GM19463 (cell line): Measurements from ENCODE around the gene KRTCAP3.
"Not testable (repeated sequence)": the region's sequence is repeated elsewhere in the genome, so short reads cannot be mapped to it uniquely, and the experiment has no call there.

Experiments used
- ATAC-seq: cut with Tn5 transposase; IDR thresholded peaks from one replicate; pipeline ENCODE4 v1.9.1; 2021; ENCODE audit warnings: mild to moderate bottlenecking, moderate library complexity; ENCODE audit not compliant: unreplicated experiment

The KRTCAP3 gene, protein sequence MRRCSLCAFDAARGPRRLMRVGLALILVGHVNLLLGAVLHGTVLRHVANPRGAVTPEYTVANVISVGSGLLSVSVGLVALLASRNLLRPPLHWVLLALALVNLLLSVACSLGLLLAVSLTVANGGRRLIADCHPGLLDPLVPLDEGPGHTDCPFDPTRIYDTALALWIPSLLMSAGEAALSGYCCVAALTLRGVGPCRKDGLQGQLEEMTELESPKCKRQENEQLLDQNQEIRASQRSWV

DNA sequence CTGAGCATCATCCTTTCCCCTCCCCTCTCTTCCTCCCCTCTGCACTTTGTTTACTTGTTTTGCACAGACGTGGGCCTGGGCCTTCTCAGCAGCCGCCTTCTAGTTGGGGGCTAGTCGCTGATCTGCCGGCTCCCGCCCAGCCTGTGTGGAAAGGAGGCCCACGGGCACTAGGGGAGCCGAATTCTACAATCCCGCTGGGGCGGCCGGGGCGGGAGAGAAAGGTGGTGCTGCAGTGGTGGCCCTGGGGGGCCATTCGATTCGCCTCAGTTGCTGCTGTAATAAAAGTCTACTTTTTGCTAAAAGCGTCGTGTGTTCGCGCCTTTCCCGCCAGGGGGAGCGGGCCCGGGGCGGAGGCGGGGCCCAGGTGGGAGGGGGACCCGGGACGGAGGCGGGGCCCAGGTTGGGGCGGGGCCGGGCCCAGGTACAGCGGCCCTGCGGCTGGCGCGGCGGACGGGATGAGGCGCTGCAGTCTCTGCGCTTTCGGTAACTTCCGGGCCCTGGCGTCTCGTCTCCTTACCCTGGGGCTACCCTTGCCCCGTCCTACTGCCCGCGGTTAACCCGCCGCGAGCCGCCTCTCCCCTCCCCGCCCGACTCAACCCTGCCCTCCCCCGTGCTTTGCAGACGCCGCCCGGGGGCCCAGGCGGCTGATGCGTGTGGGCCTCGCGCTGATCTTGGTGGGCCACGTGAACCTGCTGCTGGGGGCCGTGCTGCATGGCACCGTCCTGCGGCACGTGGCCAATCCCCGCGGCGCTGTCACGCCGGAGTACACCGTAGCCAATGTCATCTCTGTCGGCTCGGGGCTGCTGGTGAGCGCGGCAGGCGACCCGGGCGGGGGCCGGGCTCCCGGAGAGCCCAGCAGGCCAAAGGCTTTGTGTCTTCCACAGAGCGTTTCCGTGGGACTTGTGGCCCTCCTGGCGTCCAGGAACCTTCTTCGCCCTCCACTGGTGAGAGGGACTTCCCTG is at the start of gene KRTCAP3:
Gene KRTCAP3, plus strand, starts transcription at position 424 of the 962 bp plus-strand sequence. Its CDS starts 32 bp downstream, at position 456.
- no peak for ATAC-seq

DNA sequence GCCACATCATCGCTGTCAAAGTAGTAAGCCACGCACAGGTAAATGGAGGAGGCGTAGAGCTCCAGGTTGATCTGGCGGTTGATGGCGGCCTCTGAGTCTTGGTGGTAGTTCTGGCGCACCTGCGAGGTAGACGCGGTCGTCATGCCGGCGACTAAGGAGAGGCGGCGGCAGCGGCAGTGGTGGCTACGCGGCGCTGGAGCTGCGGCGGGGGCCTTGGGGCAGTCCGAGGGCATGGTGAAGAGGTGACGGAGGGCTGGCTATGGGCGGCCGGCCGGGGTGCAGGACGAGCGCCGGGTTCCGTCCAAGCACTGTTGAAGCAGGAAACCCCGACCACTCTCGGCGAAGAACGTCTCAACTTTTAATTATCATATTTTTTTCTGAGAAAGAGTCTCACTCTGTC is 49.0 kb upstream of the KRTCAP3 start:
- ATAC-seq: no peak

DNA sequence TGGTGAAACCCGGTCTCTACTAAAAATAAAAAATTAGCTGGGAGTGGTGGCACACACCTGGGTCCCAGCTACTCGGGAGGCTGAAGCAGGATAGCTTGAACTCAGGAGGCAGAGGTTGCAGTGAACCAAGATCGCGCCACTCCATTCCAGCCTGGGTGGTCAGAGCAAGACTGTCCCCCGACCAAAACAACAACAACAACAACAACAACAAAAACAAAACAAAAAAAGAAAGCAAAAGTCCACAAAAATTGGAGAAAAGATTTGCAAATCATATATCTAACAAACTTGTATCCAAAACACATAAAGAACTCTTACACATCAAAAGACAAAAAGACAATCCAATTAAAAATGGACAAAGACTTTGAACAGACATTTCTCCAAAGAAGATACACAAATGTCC is 43.2 kb upstream of the KRTCAP3 start:
- no peak for ATAC-seq

DNA sequence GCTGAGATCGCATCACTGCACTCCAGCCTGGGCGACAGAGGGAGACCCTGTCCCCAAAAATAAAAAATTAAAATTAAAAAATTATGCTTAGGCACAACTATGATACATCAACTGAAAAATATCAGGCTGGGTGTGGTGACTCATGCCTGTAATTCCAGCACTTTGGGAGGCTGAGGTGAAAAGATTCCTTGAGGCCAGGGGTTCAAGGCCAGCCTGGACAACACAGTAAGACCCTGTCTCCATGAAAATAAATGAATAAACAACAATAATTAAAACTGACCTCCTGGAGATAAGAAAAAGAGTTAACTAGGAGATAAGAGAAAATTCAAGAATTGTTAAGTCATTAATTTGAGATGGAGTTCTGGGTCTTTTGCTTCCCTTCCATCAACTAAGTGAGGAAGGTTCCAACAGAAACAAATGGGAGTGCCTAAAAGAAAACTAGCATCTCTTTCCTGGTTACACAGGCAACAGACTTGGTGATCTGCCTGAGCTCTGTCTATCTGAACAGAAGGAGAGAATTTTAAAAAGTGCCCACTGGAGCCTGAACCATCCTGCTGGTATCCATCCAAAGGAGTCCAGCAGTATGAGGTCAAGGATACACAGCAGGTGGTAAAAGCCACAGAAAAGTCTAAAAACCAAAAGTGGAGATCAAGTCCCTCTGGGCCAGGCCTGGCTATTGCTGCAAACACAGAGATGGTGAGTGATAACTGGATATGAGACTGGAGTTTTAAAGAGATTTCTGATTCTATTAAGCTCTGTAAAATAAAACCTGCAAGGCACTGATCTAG is 41.6 kb upstream of the KRTCAP3 start:
- ATAC-seq: no peak

DNA sequence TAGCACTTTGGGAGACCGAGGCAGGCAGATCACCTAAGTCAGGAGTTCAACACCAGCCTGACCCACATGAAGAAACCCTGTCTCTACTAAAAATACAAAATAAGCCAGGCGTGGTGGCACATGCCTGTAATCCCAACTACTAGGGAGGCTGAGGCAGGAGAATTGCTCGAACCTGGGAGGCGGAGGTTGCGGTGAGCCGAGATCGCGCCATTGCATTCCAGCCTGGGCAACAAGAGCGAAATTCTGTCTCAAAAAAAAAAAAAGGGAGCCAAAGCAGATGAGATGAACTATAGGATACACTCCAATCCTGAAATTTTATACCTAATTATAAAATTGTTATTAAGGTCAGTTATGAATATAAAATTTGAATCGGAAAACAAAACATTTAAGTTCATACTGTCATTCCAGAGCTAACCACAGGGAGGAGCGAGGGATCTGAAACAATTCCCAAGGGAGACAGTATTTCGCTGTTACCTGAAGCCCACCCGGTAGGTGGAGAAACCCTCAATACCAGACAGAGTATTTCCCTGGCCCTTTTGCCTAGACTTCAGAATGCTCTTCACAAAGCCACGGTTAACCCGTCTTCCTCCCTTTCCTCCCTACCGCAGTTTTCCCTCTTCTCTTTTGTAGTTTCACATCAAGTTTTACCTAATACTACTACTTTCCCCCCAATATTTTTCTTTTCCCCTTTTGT is 34.2 kb upstream of the KRTCAP3 start:
- ATAC-seq: no peak

DNA sequence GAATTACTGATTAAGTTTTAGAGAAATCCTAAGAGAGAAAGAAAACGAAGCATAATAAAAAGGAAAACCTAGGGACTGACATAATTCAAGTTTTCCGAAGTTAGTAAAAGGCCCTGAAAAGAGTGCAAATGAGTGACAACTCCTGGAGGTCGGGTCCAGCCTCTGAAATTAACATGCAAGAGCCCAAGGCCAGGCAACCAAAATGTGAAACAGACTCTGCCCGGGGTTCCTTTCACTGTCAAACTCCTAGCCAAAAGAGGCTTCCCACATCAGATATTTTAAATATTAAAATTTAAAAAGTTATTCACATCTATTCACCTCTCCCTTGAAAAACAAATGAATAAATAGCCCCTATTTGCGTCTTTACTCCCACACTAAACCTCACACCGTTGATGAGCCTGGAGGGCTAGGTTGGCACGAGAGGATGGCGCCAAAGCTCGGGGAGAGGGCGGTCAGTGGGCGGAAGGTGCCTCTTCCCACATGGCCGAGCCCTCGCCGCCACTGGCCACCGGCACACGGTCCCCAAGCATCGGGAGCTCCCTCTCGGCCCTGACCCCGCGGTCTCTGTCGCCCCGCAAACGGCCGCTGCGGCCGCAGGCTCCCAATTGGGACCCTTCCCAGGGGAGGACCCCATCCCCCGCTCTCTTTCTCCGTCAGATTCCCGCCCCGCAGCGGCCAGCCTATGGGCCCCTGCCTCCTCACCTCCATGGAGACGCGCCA is 33.4 kb upstream of the KRTCAP3 start:
- ATAC-seq: peak; percentile 24

DNA sequence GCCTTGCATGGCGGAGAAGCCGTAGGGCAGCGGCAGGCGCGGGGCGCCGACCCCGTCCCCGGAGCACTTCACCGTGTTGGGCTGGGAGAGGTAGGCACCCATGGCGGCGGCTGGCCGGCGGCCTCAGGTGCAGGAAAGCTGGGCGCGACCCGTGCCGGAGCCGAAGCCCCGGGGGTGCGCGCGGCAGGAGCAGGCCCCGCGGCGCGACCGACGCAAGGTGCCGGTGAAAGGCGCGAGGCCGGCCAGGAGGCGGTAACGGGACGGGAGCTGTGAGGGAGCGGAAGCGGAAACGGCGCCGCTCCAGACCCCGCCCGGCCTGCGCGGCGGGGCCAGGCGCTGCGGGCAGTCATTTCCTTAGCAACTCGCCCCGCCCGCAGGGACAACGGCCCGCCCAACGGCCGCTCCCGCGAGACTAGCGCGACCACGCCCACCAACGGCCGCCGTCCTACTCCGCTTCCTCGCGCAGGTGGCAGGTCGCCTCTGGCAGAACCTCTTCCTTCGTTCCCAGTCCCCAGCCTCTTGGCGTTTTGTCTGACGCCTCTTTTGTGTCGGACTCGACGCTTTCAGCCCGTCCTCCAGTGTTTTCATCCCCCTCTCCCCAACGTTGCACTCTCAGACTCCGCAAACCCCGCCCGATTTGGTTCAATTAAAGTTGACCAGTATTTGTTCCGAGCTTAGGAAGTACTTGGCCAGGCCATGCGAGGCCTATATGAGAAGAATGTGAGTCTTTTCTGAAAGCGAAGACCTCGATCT is 32.7 kb upstream of the KRTCAP3 start, which contains the start of gene PPM1G:
Gene PPM1G, minus strand, starts transcription at position 271 of the 753 bp plus-strand sequence. Its CDS starts 169 bp downstream, at position 102.
- ATAC-seq: peak; percentile 95

DNA sequence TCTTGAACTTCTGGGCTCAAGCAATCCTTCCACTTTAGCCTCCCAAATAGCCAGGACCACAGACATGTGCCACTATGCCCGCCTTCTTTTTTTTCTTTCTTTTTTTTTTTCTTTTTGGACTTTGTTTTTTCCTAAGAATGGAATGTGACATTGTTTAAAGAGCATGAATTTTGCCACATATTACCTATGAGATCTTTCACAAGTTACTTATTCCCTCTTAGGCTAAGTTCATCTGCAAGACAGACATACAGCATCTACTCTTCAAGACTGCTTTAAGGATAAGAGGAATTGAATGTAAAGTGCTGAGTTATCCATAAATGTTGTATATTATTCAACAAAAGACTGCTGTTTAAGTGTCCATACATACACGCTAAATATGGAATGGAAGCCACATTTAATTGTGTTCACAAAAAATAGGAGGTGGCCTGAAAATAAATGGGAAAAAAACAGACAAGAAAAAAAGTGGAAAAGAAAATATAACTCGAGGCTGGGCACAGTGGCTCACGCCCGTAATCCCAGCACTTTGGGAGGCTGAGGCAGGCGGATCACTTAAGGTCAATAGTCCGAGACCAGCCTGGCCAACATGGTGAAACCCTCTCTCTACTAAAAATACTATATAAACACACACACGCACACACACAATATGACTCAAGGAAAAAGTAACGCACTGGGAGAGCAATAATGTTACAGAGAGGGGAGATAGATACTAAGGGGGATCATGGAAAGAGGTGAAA is 29.6 kb upstream of the KRTCAP3 start:
- no peak for ATAC-seq

DNA sequence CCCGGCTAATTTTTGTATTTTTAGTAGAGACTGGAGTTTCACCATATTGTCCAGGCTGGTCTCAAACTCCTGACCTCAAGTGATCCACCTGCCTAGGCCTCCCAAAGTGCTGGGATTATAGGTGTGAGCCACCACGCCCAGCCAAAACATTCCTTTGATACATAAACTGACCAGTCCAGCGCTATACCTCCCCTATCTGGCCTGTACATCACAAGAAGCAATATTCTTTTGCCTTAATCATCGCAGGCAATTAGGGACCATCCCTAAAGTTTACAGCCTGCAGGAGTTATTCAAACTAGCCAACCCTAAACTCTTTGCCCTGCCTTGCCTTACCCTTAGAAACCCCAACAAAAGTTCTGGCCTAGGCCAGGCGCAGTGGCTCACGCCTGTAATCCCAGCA is 26.0 kb upstream of the KRTCAP3 start:
- no peak for ATAC-seq

DNA sequence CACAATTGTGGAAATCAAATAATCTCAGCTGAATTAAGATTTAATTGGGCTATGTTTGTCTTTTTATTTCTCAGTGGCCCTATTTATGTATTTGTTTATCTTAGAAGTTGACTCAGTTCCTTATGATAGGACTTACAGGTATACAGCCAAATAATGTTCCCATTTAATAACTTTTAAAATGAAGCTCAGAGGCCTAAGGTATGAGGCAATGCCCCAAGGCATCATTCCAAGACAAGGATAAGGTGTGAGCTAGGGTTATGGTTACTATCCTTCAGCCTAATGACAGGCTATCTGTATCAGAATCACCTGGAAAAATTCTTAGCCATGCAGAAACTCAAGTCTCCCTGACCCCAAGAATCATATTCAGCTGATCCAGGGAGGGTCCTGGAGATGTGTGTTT is 21.2 kb upstream of the KRTCAP3 start:
- no peak for ATAC-seq

DNA sequence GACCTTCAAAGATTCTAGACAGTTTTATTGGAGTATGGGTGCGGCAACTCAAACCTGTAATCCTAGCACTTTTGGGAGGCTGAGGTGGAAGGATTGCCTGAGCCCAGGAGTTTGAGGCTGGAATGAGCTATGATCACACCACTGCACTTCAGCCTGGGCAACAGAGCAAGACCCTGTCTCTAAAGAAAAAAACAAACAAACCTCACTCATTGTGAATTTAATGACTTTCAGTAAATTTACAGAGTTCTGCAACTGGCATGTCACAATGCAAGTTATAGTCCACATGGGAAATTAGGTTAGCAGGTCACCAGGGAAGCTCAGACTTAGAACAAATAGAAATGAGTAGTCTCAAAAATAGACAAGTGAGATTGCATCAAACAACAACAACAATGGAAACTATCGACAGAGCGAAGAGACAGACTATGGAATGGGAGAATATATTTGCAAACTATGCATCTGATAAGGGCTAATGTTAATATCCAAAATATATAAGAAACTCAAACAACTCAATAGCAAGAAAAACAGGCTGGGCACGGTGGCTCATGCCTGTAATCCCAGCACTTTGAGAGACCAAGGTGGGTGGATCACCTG is 20.4 kb upstream of the KRTCAP3 start:
- ATAC-seq: no peak

DNA sequence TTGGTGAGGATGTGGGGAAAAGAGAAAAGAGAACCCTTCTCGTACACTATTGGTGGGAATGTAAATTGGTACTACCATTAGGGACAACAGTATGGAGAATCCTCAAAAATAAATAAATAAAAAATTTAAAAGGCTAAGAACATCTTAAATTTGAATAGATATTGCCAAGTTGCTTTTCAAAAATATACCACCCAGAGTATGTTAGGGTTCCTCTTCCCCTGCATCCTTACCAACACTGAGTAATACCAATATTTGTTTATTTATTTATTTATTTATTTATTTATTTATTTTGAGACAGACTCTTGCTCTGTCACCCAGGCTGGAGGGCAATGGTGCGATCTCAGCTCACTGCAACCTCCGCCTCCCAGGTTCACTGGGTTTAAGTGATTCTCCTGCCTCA is 19.2 kb upstream of the KRTCAP3 start:
- ATAC-seq: no peak

DNA sequence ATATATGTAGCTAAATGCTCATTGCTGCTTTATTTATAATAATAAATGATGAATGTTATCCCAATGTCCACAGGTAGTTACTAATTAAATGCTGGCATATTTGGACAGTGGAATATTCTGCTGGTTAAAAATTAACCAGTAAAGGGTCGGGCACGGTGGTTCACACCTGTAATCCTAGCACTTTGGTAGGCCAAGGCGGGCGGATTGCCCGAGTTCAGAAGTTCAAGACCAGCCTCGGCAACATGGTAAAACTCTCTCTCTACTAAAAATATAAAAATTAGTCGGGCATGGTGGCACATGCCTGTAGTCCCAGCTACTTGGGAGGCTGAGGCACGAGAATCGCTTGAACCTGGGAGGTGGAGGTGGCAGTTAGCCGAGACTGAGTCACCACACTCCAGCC is 17.1 kb upstream of the KRTCAP3 start:
- not testable (repeated sequence) for ATAC-seq

DNA sequence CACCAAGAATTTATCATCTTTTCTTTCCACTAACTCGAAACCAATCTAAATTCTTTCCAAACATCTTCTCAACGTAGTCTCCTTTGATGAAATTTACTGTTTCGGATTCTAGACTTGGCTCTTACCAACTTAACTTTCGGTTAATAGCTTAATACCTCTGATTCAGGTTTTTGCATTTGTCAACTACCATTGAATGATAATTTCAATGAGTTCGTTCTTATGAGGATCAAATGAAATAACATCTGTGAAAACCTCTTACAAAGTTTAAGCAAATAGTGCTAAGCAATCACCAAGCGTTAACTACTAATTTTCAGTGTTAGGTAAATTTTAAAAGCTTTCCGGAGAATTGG is 14.3 kb upstream of the KRTCAP3 start:
- ATAC-seq: no peak

DNA sequence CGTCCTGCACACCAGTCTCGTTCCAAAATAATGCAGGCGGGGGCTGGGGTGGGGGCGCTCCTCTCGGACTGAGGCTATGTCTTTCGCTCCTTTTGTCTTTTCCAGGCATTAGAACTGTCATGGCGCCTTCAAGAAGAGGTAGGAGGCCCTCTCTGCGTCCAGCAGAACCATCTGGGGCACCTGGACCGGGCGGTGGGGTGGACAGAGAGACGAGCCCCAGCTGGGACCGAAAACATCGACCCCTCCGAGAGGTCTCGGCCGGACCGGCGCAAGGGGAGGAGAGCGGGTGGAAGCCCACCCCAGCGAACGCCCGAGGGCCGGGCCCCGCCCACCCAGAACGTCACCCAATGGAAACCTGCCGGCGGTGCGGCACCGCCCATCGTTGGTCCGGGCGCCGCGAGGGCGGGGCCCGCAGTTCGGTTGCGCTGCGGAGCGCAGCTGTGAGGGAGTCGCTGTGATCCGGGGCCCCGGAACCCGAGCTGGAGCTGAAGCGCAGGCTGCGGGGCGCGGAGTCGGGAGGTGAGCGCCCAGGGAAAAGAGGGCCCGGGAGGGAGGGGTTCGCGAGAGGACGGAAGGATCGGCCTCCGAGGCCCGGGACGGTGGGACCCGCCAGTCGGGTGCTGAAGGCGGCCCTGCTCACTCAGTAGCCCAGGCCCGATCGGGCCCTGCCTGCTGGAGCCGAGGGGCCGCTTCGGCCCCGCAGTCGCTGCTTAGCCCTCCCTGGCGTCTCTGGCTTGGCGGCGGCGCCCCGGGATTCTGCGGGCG is 13.8 kb upstream of the KRTCAP3 start, which contains the start of gene NRBP1:
Gene NRBP1, plus strand, starts transcription at position 419 of the 765 bp plus-strand sequence. CDS start 4,643 bp downstream, outside the sequence.
- peak; percentile 90 for ATAC-seq

DNA sequence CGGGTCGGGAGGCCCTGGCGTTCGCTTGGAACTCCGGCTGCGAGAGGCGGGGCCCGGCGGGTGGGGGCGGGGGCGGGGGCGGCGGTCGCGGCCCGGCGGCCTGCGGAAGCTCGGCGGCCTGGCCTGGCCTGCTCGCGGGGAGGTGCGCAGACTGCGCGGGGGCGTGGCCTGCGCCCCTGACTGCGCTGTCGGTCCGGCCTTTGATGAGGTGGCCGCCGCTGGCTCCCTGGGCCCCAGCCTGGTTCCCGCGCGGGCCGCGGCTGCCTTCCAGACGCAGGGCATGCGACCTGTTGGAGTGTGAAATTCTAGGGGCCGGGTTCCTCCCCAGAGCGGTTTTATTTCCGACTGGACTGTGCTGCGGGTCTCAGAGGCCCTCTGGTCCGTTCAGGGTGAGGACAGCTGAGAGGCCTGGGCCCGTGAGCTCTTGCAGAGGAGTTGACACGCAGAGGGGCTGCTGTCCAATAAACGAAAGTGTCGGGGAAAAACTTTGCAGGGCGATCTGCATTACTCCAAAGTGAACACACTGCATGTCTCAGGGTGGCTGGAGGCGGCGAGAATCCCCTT is 13.1 kb upstream of the KRTCAP3 start:
- peak; percentile 70 for ATAC-seq

DNA sequence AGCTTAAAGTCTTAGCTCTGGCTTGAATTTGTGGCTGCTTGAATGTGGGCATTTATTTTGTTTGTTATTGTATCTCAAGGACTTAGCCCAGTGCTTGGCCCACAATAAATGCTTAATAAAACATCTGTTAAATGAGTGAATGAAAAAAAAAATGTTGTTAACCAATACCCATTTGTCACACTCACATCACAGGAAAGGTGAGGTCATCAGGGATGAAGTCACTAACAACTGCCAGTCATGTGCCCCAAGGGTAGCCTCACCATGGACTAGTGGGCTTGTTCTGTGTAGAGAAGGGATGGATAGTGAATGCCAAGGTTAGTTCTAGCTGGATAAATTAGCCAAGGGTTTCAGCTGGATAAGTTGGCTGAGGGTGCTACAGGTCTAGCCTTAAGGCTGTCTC is 10.8 kb upstream of the KRTCAP3 start:
- no peak for ATAC-seq
